GM23338 (cell line): Measurements from ENCODE around the gene PDGFRB.

Source experiments
- CREB1 ChIP-seq: fragments of 250-450 bp; sonication (Bioruptor Pico); IDR thresholded peaks from 2 replicates; pipeline ENCODE4 v1.5.0; 2020; ENCODE audit warnings: low read depth, mild to moderate bottlenecking, moderate library complexity
- ETS1 ChIP-seq: IDR thresholded peaks from 2 replicates; pipeline ENCODE4 v1.6.1; 2016; ENCODE audit warnings: antibody characterized with exemption
- EZH2 ChIP-seq: fragments of 200-600 bp; sonication (generic); IDR thresholded peaks from one replicate; pipeline ENCODE4 v1.8.0; 2017; ENCODE audit warnings: antibody characterized with exemption, mild to moderate bottlenecking, low read depth; ENCODE audit not compliant: unreplicated experiment
- EZH2phosphoT487 ChIP-seq: fragments of 200-600 bp; sonication (generic); IDR thresholded peaks from one replicate; pipeline ENCODE4 v1.8.1; 2018; ENCODE audit warnings: antibody characterized with exemption; ENCODE audit not compliant: unreplicated experiment
- JUNB ChIP-seq: IDR thresholded peaks from one replicate; pipeline ENCODE4 v1.6.1; 2016; ENCODE audit warnings: antibody characterized with exemption; ENCODE audit not compliant: unreplicated experiment
- NANOG ChIP-seq: IDR thresholded peaks from 2 replicates; pipeline ENCODE4 v1.6.1; 2016; ENCODE audit warnings: antibody characterized with exemption, borderline replicate concordance
- POLR2AphosphoS5 ChIP-seq: IDR thresholded peaks from 2 replicates; pipeline ENCODE4 v1.6.1; 2016; ENCODE audit warnings: antibody characterized with exemption, low read depth
- REST ChIP-seq: IDR thresholded peaks from one replicate; pipeline ENCODE4 v1.6.1; 2018; ENCODE audit warnings: antibody characterized with exemption; ENCODE audit not compliant: unreplicated experiment
- STAT1 ChIP-seq: IDR thresholded peaks from one replicate; pipeline ENCODE4 v1.6.1; 2016; ENCODE audit warnings: antibody characterized with exemption; ENCODE audit not compliant: unreplicated experiment
- ZNF114 ChIP-seq: fragments of 250-450 bp; sonication (Bioruptor Pico); IDR thresholded peaks from 2 replicates; pipeline ENCODE4 v1.5.0; 2020; ENCODE audit warnings: mild to moderate bottlenecking, moderate library complexity
- ZNF331 ChIP-seq: fragments of 250-450 bp; sonication (Bioruptor Pico); IDR thresholded peaks from 2 replicates; pipeline ENCODE4 v1.5.0; 2020; ENCODE audit warnings: low read depth, mild to moderate bottlenecking, moderate library complexity
- TF ChIP-seq, protein P1 (sequence below), 2 experiments: fragments of 200-600 bp in 1 of 2; sonication (generic) in 1 of 2; conservative IDR thresholded peaks; 2 replicates each; pipeline versions ENCODE4 v1.5.1 to v1.6.1; 2016 to 2017; ENCODE audit warnings: antibody characterized with exemption in 2 of 2, low read depth in 2 of 2, mild to moderate bottlenecking in 2 of 2, moderate library complexity in 1 of 2
- TF ChIP-seq, protein P2 (sequence below): fragments of 250-450 bp; sonication (Bioruptor Pico); IDR thresholded peaks from 2 replicates; pipeline ENCODE4 v1.5.0; 2020; ENCODE audit warnings: mild to moderate bottlenecking, moderate library complexity

DNA sequence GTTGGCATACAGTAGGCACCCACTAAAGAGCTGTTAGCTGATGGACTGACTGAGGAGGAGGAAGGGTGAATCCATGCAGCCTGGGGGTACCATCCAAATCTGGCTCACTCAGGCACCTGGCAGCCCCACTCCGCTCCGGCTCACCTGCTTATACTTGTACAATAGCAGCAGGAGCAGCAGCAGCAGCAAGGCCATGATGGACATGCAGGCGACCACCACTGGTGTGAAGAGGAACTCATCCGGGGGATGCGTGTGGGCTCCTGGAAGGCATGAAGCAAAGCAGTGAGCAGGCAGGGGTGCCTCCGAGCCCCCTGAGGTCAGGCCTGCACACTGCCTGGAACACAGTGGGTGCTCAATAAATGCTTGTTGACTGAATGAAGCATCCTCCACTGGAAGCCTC lies 87.6 kb downstream of the PDGFRB start:
- TF ChIP-seq, protein P1, sequence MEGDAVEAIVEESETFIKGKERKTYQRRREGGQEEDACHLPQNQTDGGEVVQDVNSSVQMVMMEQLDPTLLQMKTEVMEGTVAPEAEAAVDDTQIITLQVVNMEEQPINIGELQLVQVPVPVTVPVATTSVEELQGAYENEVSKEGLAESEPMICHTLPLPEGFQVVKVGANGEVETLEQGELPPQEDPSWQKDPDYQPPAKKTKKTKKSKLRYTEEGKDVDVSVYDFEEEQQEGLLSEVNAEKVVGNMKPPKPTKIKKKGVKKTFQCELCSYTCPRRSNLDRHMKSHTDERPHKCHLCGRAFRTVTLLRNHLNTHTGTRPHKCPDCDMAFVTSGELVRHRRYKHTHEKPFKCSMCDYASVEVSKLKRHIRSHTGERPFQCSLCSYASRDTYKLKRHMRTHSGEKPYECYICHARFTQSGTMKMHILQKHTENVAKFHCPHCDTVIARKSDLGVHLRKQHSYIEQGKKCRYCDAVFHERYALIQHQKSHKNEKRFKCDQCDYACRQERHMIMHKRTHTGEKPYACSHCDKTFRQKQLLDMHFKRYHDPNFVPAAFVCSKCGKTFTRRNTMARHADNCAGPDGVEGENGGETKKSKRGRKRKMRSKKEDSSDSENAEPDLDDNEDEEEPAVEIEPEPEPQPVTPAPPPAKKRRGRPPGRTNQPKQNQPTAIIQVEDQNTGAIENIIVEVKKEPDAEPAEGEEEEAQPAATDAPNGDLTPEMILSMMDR (conservative IDR thresholded peaks at IDR 0.05; ENCODE audit: low read depth in 2 of 2), result no peak
- no peak for TF ChIP-seq POLR2AphosphoS5
- no peak for TF ChIP-seq EZH2
- no peak for TF ChIP-seq REST
- TF ChIP-seq CREB1, result no peak
- no peak for TF ChIP-seq EZH2phosphoT487
- TF ChIP-seq JUNB, result no peak
- no peak for TF ChIP-seq ZNF331 (CRISPR knock-in tag)
- TF ChIP-seq NANOG, result no peak
- TF ChIP-seq ZNF114 (CRISPR knock-in tag), result no peak
- TF ChIP-seq STAT1, result no peak
- TF ChIP-seq, protein P2, sequence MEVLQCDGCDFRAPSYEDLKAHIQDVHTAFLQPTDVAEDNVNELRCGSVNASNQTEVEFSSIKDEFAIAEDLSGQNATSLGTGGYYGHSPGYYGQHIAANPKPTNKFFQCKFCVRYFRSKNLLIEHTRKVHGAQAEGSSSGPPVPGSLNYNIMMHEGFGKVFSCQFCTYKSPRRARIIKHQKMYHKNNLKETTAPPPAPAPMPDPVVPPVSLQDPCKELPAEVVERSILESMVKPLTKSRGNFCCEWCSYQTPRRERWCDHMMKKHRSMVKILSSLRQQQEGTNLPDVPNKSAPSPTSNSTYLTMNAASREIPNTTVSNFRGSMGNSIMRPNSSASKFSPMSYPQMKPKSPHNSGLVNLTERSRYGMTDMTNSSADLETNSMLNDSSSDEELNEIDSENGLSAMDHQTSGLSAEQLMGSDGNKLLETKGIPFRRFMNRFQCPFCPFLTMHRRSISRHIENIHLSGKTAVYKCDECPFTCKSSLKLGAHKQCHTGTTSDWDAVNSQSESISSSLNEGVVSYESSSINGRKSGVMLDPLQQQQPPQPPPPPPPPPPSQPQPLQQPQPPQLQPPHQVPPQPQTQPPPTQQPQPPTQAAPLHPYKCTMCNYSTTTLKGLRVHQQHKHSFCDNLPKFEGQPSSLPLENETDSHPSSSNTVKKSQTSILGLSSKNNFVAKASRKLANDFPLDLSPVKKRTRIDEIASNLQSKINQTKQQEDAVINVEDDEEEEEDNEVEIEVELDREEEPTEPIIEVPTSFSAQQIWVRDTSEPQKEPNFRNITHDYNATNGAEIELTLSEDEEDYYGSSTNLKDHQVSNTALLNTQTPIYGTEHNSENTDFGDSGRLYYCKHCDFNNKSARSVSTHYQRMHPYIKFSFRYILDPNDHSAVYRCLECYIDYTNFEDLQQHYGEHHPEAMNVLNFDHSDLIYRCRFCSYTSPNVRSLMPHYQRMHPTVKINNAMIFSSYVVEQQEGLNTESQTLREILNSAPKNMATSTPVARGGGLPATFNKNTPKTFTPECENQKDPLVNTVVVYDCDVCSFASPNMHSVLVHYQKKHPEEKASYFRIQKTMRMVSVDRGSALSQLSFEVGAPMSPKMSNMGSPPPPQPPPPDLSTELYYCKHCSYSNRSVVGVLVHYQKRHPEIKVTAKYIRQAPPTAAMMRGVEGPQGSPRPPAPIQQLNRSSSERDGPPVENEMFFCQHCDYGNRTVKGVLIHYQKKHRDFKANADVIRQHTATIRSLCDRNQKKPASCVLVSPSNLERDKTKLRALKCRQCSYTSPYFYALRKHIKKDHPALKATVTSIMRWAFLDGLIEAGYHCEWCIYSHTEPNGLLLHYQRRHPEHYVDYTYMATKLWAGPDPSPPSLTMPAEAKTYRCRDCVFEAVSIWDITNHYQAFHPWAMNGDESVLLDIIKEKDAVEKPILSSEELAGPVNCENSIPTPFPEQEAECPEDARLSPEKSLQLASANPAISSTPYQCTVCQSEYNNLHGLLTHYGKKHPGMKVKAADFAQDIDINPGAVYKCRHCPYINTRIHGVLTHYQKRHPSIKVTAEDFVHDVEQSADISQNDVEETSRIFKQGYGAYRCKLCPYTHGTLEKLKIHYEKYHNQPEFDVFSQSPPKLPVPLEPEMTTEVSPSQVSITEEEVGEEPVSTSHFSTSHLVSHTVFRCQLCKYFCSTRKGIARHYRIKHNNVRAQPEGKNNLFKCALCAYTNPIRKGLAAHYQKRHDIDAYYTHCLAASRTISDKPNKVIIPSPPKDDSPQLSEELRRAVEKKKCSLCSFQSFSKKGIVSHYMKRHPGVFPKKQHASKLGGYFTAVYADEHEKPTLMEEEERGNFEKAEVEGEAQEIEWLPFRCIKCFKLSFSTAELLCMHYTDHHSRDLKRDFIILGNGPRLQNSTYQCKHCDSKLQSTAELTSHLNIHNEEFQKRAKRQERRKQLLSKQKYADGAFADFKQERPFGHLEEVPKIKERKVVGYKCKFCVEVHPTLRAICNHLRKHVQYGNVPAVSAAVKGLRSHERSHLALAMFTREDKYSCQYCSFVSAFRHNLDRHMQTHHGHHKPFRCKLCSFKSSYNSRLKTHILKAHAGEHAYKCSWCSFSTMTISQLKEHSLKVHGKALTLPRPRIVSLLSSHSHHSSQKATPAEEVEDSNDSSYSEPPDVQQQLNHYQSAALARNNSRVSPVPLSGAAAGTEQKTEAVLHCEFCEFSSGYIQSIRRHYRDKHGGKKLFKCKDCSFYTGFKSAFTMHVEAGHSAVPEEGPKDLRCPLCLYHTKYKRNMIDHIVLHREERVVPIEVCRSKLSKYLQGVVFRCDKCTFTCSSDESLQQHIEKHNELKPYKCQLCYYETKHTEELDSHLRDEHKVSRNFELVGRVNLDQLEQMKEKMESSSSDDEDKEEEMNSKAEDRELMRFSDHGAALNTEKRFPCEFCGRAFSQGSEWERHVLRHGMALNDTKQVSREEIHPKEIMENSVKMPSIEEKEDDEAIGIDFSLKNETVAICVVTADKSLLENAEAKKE (CRISPR knock-in tag), result no peak
- no peak for TF ChIP-seq ETS1
